NCI-H524 treated with DMSO at 0.1 percent for 48 hours (cell line): Measurements from ENCODE around the gene FOXD1.
"Not testable (repeated sequence)": the region's sequence is repeated elsewhere in the genome, so short reads cannot be mapped to it uniquely, and the experiment has no call there.

Source experiments
- DNase-seq: peaks from one replicate; lab custom pipeline; 2025; lab: John Stamatoyannopoulos, UW

The FOXD1 gene

DNA sequence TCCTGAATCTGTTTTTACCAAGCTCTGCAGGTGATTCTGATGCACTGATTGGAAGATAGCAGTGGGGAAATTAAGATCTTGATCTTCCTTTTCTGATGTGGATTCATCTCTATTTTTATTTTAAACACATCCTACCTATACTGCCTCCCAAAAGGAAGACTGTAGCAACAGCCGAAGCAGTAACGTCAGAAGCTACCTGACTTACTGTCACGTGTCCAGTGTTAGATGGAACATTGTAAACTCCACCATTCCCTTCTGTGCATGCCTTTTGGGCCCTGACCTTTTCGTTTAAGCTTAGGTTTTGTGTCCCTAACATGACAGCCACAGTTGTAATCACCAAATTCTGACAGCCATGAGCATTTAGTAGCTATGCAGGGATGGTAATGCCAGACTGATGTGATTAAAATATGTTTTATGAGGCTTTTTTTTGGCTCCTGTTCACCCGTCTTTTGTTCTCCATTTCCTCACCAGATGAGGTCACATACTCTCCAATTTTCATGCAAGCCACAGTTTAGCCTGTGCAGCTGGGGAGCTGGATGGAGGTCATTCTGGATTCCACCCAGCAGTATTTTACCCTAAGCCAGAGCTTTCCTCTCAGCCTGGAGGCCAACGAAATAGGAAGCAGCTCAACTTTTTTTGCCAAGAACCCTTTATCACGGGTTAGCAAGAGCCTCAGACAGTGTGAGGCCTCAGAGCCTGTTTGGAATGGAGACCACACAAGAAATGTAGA is 15.6 kb upstream of the FOXD1 start:
- no peak for DNase-seq

DNA sequence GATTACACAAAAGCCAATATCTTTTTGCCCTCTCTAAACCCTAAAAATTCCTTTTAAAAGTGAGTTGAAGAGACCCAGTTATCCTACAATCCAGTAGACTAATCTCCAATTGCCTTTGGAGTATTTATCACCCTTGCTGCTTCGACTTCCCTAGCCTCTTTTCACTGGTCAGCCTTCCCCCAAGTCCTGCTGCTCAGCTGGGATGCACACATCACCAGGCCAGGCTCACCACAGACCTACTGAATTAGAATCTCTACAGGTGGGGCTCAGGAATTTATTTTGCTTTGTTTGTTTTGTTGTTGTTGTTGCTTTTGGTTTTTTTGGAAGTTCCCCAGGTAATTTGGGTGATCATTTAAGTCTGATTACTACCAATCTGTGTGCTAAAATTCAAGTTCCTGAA is 11.6 kb upstream of the FOXD1 start:
- no peak for DNase-seq

- DNase-seq, result no peak
Measured at GRCh38 chr5:73459366-73459765, 10.8 kb upstream of the FOXD1 start.

DNA sequence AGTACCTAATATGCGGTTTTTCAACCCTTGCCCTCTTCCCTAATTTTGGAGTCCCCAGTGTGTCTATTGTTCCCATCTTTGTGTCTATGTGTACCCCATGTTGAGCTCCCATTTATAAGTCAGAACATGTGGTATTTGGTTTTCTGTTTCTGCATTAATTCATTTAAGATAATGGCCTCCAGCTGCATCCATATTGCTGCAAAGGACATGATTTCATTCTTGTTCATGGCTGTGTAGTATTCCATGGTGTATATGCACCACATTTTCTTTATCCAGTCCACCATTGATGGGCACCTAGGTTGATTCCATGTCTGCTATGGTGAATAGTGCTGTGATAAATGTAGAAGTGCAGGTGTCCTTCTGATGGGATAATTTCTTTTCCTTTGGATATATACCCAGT is 7.9 kb upstream of the FOXD1 start:
- DNase-seq, result not testable (repeated sequence)

DNA sequence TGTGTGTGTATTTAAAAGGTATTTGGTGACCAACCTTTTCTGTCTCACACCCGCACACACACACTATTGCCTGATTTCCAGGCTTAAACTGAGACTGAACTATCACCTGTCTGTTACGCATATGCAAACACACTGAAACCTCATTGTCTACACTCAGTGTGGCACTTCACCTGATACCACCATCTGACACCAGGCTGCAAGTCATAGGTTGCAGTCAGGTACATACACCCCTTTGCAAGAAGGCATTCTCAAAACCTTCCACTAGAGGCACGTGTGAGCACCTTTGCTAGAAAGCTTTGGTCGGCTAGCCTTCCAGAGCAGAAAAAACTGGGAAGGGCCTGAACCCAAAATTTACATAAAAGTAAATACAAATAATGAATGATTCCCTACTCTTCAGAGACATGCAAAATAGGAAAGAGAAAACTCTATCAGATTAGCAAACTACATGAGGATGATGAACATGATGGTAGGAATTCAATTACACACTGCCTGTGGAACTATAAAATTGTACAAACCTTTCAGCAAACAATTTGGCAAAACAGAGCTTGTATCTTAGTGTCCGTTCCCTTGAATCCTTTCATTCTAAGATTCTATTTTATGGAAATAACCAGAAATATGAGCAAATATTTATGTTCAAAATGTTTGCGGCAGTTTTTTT is 5.9 kb upstream of the FOXD1 start:
- peak; percentile 32 for DNase-seq

GRCh38 chr5:73452215-73452614 is 3.6 kb upstream of the FOXD1 start:
- DNase-seq, result no peak

GRCh38 chr5:73451224-73452130 is 2.9 kb upstream of the FOXD1 start:
- no peak for DNase-seq

DNA sequence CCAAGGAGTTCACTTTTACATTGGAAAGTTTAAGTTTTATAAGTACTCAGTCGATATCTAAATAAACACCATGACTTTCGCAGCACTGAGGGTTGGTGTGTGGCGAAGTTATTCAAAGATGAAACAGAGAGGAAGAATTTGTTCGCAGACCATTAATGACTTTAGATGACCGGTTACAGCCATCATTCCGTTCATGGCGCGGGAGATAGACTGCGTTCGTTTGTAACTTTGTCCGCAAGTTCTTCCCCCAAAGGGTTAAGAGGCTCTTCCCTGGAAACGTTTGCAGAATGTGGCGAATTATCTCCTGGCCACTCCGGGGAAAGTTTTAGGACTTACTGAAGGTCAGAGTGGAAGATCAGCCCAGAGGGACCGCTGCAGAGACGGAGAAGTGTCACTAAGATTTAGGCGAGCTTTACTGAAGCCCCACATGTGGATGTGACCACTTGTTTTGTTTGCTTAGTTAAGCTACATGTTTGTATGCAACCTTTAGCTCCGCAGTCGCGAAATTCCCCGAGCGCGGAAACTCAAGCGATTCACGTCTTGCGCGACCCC is 2.2 kb upstream of the FOXD1 start:
- no peak for DNase-seq

DNA sequence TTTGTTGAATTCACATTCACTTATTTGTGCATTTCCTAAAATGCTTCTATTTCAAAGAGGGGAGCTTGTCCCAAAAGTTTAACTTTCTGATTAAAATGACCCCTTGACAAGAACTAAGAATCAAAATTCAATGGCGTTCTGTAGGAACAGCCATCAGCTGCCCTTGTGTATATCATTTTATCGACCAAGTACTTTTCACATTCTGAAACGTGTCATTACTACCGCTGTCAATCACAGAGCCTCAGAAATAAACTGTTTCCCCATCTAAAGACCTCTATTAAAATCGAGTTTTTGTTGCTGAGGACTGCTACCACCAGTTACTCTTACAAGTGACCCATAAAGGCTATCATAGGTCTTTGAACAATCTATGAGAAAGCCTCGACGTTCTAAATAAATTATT is 1.6 kb upstream of the FOXD1 start:
- no peak for DNase-seq

DNA sequence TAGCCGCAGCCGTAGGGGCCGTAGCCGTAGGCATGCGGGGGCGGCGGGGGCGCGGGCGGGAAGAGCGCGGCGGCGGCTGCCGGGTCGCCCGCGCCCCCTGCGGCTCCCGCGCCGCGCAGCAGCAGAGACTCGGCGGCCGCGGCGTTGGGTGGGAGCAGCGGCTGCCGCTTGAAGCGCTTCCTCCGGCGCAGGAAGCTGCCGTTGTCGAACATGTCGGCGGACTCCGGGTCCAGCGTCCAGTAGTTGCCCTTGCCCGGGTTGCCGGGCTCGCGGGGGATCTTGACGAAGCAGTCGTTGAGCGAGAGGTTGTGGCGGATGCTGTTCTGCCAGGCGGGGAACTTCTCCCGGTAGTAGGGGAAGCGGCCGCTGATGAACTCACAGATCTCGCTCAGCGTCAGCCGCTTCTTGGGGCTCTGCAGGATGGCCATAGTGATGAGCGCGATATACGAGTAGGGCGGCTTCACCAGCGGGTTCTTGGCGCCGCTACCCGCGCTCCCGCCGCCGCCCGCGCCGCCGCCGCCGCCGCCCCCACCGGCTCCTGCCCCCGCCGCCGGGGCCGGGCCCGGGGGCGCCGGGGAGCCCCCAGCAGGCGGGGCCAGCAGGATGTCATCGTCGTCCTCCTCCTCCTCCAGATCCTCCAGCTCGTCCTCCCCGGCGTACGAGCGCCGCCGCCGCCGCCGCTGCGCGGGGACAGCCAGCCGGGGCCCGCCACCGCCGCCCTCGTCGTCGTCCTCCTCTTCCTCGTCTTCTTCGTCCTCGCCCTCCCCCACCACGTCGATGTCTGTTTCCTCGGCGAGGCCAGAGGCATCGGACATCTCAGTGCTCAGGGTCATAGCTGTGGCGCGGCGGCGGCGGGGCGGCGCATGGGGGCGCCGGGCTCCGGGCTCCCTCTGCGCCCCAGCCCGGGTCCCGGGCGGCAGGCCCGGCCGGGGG is 781 bp downstream of the FOXD1 start:
- no peak for DNase-seq

- no peak for DNase-seq
Measured at GRCh38 chr5:73446631-73447529, 1.7 kb downstream of the FOXD1 start.

DNA sequence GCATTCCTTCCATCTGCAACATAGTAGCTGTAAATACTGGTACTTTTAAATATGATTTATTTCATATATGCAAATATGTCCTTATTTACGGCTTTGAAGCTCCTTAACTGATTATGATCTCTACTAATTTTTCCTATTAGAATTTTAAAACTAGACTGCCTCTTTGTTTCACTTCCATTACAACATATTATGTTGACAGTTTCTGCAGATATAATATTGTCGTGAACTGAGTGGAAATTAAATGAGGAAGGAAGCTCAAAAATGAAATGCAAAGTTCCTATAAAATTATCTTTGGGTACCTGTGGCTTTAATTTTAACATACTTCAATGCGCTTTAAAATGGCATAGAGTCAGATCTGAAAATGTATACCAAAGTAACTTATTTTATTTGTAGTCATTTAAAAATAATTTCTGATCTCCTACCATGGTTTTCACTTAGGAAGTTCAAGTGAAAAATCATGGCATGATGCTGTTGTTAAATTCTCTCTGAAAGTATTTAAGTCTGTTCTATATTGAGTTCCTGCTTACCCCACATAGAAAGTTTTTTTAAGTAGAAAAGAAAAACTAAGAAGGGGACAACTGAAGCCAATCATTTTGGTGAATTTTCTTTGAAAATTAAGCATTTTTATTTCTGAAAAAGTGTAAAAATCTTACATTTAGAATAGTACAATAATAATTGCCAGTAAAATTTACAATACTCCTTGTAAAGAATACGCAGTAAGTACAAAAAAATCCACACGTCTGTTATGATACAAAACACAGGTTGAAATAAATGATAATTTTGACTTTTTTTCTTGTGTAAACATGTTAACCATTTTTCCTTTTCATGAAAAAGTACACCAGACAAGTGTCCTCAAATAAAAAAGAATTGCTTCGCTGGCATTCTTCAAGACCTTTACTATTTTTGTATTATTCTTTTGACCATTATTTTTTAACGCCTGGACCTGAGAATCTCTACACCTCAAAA is 2.6 kb downstream of the FOXD1 start:
- no peak for DNase-seq

GRCh38 chr5:73444499-73445438 is 3.8 kb downstream of the FOXD1 start:
- no peak for DNase-seq

GRCh38 chr5:73443829-73444498 is 4.6 kb downstream of the FOXD1 start:
- no peak for DNase-seq

DNA sequence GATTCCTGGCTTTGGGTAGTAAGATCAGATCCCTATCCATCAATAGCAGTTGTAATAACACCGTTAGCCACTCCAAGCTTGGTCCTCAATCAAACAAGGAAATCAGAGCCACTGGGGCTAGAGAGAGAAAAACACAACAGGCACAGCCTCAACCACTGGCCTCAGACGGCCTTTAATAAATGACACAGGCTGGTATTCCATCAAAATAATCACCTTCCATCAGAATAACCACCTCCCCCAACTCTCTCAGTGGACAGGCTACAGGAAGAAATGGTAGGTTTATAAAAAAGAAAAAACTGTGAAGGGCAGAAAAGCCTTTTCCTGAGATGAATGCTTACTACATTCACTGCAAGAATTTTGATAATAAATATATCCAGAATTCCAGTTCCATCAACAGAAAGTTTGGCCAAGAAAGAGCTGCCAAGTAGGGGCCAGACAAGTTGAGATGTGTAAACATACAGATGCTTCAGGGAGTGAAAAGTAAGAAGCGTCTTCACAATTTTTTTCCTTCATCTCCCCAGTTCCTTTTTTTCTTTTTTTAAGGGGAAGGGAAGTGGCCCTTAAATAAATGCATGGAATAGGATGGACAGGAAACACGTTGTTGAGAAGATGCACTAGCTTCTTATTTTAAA is 5.5 kb downstream of the FOXD1 start:
- no peak for DNase-seq

- DNase-seq, result no peak
Measured at GRCh38 chr5:73442231-73442811, 6.3 kb downstream of the FOXD1 start.

DNA sequence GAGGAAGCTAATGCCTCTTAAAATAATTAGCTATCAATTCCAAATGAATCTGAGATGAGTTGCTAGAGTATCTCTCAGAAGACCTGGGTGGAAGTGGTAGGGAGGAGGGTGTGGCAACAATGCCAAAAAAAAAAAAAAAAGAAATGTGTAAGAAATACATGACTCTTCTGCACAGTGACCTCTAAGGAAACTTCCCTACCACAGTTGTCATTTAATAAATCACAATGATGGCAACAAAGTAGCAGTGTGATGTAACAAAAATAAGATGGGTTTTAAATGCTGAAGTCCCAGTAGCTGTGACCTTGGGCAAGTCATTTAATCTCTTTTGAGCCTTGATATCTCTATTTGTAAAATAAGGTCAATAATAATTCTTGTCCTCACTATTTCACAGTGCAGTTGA is 7.2 kb downstream of the FOXD1 start:
- no peak for DNase-seq
